GM12801 (cell line): ENCODE results near the gene PRDX4.

Experiments used
- CTCF ChIP-seq: IDR thresholded peaks from one replicate; pipeline ENCODE4 v1.5.1; 2011; ENCODE audit warnings: control low read depth; ENCODE audit not compliant: insufficient read length; ENCODE audit errors: extremely low read depth

Gene PRDX4

GRCh38 chrX:23729214-23729613 lies 61.9 kb downstream of the PRDX4 start:
- TF ChIP-seq CTCF: no peak

- no peak for TF ChIP-seq CTCF
Measured at GRCh38 chrX:23731951-23732350, 64.7 kb downstream of the PRDX4 start.

- no peak for TF ChIP-seq CTCF
Measured at GRCh38 chrX:23732704-23733103, 65.4 kb downstream of the PRDX4 start.
